HG02973 (cell line): Measurements from ENCODE around the gene WIPF3.
"Not testable (repeated sequence)": the region's sequence is repeated elsewhere in the genome, so short reads cannot be mapped to it uniquely, and the experiment has no call there.

Source experiments
- ATAC-seq: cut with Tn5 transposase; IDR thresholded peaks from one replicate; pipeline ENCODE4 v1.9.1; 2021; ENCODE audit warnings: moderate library complexity; ENCODE audit not compliant: unreplicated experiment

WIPF3 gene

GRCh38 chr7:29877196-29877595, 70.9 kb downstream of the WIPF3 start:
- no peak for ATAC-seq

GRCh38 chr7:29878081-29878688, 71.9 kb downstream of the WIPF3 start:
- ATAC-seq = no peak

DNA sequence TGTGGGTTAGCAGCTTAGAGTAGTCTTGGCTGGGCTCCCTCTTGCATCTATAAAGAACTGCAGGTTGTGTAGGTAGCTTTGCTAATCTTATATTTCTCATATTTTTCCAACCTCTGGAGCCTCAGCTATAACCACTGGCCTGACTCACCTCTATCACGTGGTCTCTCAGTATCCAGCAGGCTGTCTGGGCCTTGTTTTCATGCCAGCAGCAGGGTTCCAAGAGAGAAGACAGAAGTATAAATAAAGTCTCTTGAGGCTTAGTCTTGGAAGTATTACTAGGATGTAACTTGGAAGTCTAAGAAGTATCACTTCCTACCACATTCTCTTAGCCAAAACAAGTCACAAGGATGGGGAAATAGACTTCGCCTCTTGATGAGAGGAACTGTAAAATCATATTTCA, 73.3 kb downstream of the WIPF3 start:
- no peak for ATAC-seq

DNA sequence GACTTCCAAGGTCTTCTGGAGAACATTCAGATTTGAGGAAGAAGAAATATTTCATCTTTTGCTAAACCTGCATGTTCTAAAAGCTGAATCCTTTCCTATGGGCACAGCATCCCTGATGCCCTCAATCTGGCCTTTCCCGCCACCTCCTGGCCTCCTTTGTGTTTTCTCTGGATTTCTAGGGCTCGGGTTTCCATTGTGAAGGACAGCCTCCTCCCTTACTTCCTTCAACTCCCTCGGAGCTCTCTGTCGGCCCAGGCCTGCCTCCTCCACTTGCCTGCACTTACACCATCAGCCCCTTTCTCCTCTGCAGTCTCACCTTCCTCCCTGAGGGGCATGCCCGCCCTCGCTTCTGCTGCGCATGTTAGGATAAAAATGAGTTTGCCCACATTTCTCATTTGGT, 75.4 kb downstream of the WIPF3 start:
- no peak for ATAC-seq

DNA sequence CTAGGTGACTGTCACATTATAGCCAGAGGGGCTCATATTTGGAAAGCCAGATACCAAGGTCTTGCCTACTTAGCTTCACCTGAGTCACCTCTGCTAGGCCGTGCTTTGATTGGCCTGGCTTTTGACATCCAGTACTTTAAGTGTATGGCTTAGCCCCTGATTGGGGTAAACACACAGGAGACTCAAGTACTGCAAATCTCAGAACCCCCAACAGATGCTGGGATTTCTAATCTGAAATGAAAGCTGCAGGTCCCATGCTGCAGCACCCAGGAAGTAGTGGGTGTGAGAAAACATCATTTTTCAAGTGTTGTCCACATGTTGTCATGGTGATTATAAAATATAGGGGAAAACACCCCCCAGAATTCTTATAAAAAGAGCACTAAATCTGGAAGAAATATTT, 76.2 kb downstream of the WIPF3 start:
- no peak for ATAC-seq

DNA sequence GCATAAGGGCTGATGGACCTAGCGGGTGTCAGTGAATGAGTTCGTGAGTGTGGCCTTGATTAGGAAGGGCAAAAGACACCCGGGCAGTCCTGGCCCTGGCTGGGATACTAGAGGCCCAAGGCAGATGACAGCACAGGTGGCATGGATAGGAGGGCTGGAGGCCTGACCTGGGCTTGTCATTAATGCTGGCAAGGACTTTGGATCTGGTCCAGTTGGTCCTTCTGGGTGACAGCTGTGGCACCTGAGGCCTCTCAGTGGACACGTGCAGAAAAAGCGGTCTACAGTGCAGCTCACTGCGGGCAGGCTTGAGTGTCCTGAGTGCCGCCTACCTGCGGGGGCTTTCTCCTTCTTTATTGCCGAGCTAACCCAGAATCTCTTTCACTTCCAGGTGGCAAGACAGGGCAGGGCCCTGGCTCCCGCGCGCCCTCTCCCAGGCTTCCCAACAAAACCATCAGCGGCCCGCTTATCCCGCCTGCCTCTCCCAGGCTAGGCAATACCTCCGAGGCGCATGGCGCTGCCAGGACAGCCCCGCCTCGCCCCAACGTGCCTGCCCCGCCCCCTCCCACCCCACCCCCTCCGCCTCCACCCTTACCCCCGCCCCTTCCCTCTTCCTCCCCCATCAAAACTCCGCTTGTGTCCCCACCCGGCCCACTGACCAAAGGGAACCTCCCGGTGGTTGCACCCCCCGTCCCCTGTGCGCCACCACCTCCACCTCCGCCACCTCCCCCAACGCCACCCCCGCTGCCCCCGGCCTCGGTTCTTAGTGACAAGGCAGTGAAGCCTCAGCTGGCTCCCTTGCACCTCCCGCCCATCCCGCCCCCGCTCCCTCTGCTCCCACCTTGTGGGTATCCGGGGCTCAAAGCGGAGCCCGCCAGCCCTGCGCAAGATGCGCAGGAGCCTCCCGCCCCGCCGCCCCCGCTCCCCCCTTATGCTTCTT, 77.4 kb downstream of the WIPF3 start:
- ATAC-seq = no peak

GRCh38 chr7:29884399-29885272, 78.3 kb downstream of the WIPF3 start:
- no peak for ATAC-seq

GRCh38 chr7:29885626-29886025, 79.3 kb downstream of the WIPF3 start:
- ATAC-seq = no peak

GRCh38 chr7:29886827-29887226, 80.5 kb downstream of the WIPF3 start:
- no peak for ATAC-seq

DNA sequence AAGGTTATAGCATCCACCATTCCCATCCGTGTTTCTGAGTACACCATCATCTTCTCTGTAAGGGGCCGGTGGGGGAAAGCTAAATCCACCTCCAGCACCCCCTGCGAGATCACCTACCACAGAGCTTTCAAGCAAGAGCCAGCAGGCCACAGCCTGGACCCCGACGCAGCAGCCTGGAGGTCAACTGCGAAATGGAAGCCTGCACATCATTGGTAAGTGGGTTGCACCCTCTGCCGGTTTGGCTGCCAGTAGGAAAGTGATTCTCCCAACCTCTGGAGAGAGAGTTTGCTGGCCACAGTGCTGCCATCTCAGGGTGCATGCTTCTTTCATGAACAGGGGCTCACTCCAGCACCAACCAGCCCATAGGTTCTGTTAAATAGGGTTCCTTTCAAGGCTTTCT, 81.7 kb downstream of the WIPF3 start:
- no peak for ATAC-seq

DNA sequence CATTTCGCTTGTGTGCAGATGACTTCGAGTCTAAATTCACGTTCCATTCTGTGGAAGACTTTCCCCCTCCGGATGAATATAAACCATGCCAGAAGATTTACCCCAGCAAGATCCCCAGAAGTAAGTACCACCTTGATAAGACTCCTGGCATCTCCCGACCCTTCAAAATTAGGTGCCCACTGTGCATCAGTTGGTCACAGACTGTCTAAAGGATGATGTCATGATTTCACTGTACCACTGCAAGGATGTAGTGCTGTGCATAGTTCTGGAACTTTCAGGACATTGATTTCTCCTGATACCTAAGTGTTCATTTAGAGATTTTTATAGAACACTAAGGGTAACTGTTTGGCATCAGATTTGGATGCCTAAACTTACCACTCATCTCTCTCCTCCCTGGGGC, 83.0 kb downstream of the WIPF3 start:
- no peak for ATAC-seq

GRCh38 chr7:29890251-29890650, 83.9 kb downstream of the WIPF3 start:
- no peak for ATAC-seq

DNA sequence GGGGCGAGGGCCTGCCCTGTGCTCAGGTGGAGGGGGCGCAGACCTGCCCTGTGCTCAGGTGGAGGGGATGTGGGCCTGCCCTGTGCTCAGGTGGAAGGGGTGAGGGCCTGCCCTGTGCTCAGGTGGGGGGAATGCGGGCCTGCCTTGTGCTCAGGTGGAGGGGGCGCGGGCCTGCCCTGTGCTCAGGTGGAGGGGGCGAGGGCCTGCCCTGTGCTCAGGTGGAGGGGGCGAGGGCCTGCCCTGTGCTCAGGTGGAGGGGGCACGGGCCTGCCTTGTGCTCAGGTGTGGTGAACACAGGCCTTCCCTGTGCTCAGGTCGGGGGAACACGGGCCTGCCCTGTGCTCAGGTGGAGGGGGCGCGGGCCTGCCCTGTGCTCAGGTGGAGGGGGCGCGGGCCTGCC, 84.5 kb downstream of the WIPF3 start:
- not testable (repeated sequence) for ATAC-seq

- ATAC-seq = no peak
These were observed 85.5 kb downstream of the WIPF3 start for GRCh38 chr7:29891766-29892165.

DNA sequence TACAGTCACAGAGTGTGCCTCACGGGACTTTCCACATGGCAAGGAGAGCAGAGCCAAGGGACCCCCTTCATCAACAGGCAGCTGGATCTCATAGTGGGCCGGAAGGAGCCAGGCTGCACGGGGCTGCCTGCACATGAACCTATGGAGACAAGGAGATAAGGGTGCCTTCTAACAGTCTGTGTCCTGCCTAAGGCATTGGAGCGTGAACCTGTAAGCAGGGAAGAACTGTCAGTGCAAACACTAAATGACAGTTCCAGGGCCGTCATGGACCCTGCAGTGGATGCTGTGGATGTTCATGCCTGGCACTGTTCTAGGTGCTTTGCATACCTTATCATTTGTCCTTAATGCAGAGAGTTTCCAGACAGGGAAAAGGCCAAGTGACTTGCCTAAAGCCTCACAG, 85.9 kb downstream of the WIPF3 start:
- no peak for ATAC-seq

DNA sequence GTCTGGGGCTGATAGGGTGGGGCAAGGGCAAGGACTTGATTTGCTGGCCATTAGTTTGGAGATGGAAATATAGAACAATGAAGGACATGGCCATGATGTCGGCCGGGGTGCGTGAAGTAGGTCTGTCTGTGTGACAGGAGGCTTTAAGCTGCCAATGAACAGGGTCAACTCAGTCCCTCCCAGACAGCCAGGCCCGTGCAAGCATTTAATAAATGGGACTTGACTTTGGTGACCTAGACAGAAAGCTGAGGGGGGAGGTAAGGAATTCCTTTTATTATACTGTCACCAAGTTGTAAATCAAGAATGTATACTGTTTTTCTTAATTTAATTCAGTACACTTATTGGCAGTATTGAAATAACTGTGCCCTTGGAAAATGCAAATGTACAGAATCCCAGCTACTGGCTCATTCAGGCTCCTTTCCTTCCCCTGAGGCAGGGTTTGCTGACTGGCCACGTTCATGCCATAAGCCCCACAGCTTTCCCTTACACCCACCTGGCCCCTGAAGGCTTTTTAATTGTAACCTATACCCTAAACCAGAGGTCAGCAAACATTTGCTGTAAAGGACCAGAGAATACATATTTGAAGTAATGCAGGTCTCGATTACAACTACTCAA, 87.2 kb downstream of the WIPF3 start:
- ATAC-seq = no peak

DNA sequence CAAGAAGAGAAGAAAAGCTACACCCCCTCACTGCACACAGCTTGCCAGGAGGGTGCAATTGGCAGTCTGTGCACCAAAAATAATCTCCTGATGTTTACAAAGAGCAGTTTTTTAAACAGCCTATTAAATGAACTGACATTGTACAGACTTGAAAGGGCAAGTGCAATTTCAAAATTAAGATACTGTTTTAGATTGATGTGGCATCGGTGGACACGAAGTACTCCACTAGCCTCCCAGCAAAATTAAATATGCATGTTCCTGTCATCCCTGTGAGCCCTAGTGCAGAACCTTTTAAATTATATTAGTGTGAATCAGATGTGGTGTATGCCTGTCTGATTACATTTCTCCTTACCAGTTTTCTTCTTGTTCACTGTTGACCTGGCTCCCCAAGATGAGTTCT, 87.9 kb downstream of the WIPF3 start:
- no peak for ATAC-seq

GRCh38 chr7:29895559-29895958, 89.3 kb downstream of the WIPF3 start:
- ATAC-seq = no peak

GRCh38 chr7:29896685-29897411, 90.5 kb downstream of the WIPF3 start:
- ATAC-seq = no peak

DNA sequence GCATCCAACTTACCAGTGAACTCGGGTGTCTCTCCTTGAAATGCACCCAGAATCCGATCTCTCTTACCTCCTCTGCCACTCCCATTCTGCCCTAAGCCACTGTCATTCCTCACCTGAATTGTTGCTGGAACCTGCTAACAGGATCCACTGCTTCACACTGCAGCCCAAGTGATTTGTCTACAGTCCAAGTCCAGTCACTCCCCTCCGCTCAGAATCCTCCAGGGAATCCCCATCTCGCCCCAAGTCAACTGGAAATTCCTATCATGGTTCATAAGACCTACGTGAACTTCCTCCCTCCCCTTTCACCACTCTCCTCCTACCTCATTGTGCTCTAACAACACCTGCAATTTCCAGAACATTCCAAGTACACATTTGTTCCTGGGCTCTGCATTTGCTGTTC, 92.0 kb downstream of the WIPF3 start:
- ATAC-seq = no peak
